Astrocyte (in vitro differentiated cells and primary cell): ENCODE data around the gene NSD1.

Experiments used
- EZH2 ChIP-seq: IDR thresholded peaks from 2 replicates; pipeline ENCODE4 v1.6.1; 2012; ENCODE audit warnings: mild to moderate bottlenecking, low read length, inconsistent platforms; ENCODE audit not compliant: insufficient read depth
- TF ChIP-seq, protein P1 (sequence below): IDR thresholded peaks from 2 replicates; pipeline ENCODE4 v1.5.1; 2011; ENCODE audit warnings: low read depth, mild to moderate bottlenecking, inconsistent platforms, low read length, moderate library complexity; ENCODE audit not compliant: insufficient read depth

DNA sequence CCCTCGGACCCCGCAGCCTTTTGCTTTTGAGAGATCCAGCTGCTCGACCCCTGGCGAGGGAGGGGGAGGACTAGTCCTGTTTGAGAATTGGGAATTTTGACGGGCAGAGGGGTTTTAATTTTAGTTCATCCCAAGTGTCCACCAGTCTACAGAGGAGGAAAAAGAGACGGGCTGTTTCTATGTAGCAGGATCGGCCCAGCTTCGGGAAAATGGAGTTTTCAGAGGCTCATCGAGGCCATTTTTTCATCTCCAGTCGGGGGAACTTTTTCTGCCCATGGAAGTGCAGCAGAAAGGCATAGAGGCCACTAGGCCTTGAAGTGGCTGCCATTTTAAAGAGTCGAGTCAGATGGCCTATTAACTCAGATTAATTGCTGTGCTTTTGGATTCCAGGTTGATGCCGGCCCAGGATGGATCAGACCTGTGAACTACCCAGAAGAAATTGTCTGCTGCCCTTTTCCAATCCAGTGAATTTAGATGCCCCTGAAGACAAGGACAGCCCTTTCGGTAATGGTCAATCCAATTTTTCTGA, 1.2 kb downstream of the NSD1 start:
- TF ChIP-seq, protein P1, sequence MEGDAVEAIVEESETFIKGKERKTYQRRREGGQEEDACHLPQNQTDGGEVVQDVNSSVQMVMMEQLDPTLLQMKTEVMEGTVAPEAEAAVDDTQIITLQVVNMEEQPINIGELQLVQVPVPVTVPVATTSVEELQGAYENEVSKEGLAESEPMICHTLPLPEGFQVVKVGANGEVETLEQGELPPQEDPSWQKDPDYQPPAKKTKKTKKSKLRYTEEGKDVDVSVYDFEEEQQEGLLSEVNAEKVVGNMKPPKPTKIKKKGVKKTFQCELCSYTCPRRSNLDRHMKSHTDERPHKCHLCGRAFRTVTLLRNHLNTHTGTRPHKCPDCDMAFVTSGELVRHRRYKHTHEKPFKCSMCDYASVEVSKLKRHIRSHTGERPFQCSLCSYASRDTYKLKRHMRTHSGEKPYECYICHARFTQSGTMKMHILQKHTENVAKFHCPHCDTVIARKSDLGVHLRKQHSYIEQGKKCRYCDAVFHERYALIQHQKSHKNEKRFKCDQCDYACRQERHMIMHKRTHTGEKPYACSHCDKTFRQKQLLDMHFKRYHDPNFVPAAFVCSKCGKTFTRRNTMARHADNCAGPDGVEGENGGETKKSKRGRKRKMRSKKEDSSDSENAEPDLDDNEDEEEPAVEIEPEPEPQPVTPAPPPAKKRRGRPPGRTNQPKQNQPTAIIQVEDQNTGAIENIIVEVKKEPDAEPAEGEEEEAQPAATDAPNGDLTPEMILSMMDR = no peak
- no peak for TF ChIP-seq EZH2
